Activated T-cell treated with anti-CD3 and anti-CD28 coated beads, Interleukin-2, amount 50 U/mL, for 24 hours (primary cell): ENCODE data around the gene ADRB1.

Source experiments
- DNase-seq: peaks from one replicate; pipeline ENCODE4 v3.0.0-alpha.2; 2020
- H3K27ac Mint-ChIP-seq: 2 replicates; pipeline ENCODE4 v1.8.0; 2020; ENCODE audit warnings: mild to moderate bottlenecking, mixed read lengths
- H3K27me3 Mint-ChIP-seq: 2 replicates; pipeline ENCODE4 v1.8.0; 2020; ENCODE audit warnings: mixed read lengths
- H3K36me3 Mint-ChIP-seq: 2 replicates; pipeline ENCODE4 v1.8.0; 2020; ENCODE audit warnings: low read depth, mixed read lengths
- H3K4me1 Mint-ChIP-seq: 2 replicates; pipeline ENCODE4 v1.8.0; 2020; ENCODE audit warnings: low read depth, mixed read lengths
- H3K4me3 Mint-ChIP-seq: 2 replicates; pipeline ENCODE4 v1.8.0; 2020; ENCODE audit warnings: mild to moderate bottlenecking, moderate library complexity, mixed read lengths
- H3K9me3 Mint-ChIP-seq: 2 replicates; pipeline ENCODE4 v1.8.0; 2020; ENCODE audit warnings: mixed read lengths

Gene ADRB1

GRCh38 chr10:114043532-114044246 lies at the start of gene ADRB1:
ADRB1 (plus strand) TSS chr10:114043866; CDS start chr10:114044133, 267 bp downstream.
- Mint-ChIP-seq H3K27me3 (peaks cover 77% of the 10 kb centered on the region), H3K27ac (no peak within 1 kb of the TSS), H3K4me3 (peak within 1 kb of the TSS; percentile 65), H3K4me1 (peaks cover 19% of the 10 kb centered on the region), H3K36me3 (no peaks in the 10 kb centered on the region), H3K9me3 (no peaks in the 10 kb centered on the region)
- DNase-seq, result peak; percentile 45

- no peak for DNase-seq
Observed at GRCh38 chr10:113995201-113995600, 48.5 kb upstream of the ADRB1 start.

GRCh38 chr10:113997428-113997827 lies 46.2 kb upstream of the ADRB1 start:
- no peak overlapping the region for H3K4me3 Mint-ChIP-seq
- H3K4me1 Mint-ChIP-seq, result peaks cover 8% of the 10 kb centered on the region
- no peaks in the 10 kb centered on the region for H3K9me3 Mint-ChIP-seq
- H3K27ac Mint-ChIP-seq, result no peak overlapping the region
- H3K36me3 Mint-ChIP-seq, result no peaks in the 10 kb centered on the region
- no peak for DNase-seq
- peaks cover 45% of the 10 kb centered on the region for H3K27me3 Mint-ChIP-seq

More at GRCh38 chr10:113995201-113995600, 48.5 kb upstream of the ADRB1 start:
- H3K36me3 Mint-ChIP-seq, result no peaks in the 10 kb centered on the region
- H3K27me3 Mint-ChIP-seq, result peaks cover 65% of the 10 kb centered on the region
- no peak overlapping the region for H3K4me3 Mint-ChIP-seq
- H3K4me1 Mint-ChIP-seq, result peaks cover 14% of the 10 kb centered on the region
- H3K27ac Mint-ChIP-seq, result no peak overlapping the region
- H3K9me3 Mint-ChIP-seq, result no peaks in the 10 kb centered on the region

- DNase-seq, result no peak
- Mint-ChIP-seq H3K27me3 (peaks cover 36% of the 10 kb centered on the region), H3K36me3 (no peaks in the 10 kb centered on the region), H3K4me3 (no peak overlapping the region), H3K27ac (no peak overlapping the region), H3K9me3 (no peaks in the 10 kb centered on the region), H3K4me1 (peaks cover 8% of the 10 kb centered on the region)
Observed at GRCh38 chr10:113999531-113999930, 44.1 kb upstream of the ADRB1 start.

- no peak overlapping the region for H3K4me3 Mint-ChIP-seq
- H3K27ac Mint-ChIP-seq, result no peak overlapping the region
- H3K27me3 Mint-ChIP-seq, result peaks cover 27% of the 10 kb centered on the region
Observed at GRCh38 chr10:114000457-114001010, 43.1 kb upstream of the ADRB1 start.

GRCh38 chr10:114002422-114002821 lies 41.2 kb upstream of the ADRB1 start:
- H3K27me3 Mint-ChIP-seq, result peaks cover 12% of the 10 kb centered on the region
- no peak for DNase-seq
- H3K36me3 Mint-ChIP-seq, result no peaks in the 10 kb centered on the region
- no peak overlapping the region for H3K4me3 Mint-ChIP-seq
- H3K27ac Mint-ChIP-seq, result no peak overlapping the region
- H3K4me1 Mint-ChIP-seq, result peaks cover 8% of the 10 kb centered on the region
- no peaks in the 10 kb centered on the region for H3K9me3 Mint-ChIP-seq

More at GRCh38 chr10:114000457-114001010, 43.1 kb upstream of the ADRB1 start:
- Mint-ChIP-seq H3K4me1 (peaks cover 8% of the 10 kb centered on the region), H3K9me3 (no peaks in the 10 kb centered on the region), H3K36me3 (no peaks in the 10 kb centered on the region)
- DNase-seq, result no peak

- no peak for DNase-seq
- Mint-ChIP-seq H3K4me3 (no peak overlapping the region), H3K27ac (no peak overlapping the region), H3K9me3 (no peaks in the 10 kb centered on the region), H3K36me3 (no peaks in the 10 kb centered on the region), H3K27me3 (peaks cover 12% of the 10 kb centered on the region), H3K4me1 (peaks cover 8% of the 10 kb centered on the region)
Observed at GRCh38 chr10:114003161-114003941, 40.3 kb upstream of the ADRB1 start.

- H3K4me3 Mint-ChIP-seq, result no peak overlapping the region
- peaks cover 15% of the 10 kb centered on the region for H3K27me3 Mint-ChIP-seq
- H3K4me1 Mint-ChIP-seq, result no peaks in the 10 kb centered on the region
- H3K9me3 Mint-ChIP-seq, result no peaks in the 10 kb centered on the region
- H3K36me3 Mint-ChIP-seq, result no peaks in the 10 kb centered on the region
- H3K27ac Mint-ChIP-seq, result no peak overlapping the region
- DNase-seq, result no peak
Observed at GRCh38 chr10:114009281-114009996, 34.2 kb upstream of the ADRB1 start.

- Mint-ChIP-seq H3K27ac (no peak overlapping the region), H3K4me1 (no peaks in the 10 kb centered on the region), H3K9me3 (no peaks in the 10 kb centered on the region), H3K36me3 (no peaks in the 10 kb centered on the region), H3K27me3 (peaks cover 15% of the 10 kb centered on the region), H3K4me3 (no peak overlapping the region)
- no peak for DNase-seq
Observed at GRCh38 chr10:114010316-114010715, 33.4 kb upstream of the ADRB1 start.

- Mint-ChIP-seq H3K4me3 (no peak overlapping the region), H3K9me3 (peaks cover 5% of the 10 kb centered on the region), H3K27ac (no peak overlapping the region), H3K36me3 (no peaks in the 10 kb centered on the region), H3K27me3 (peaks cover 15% of the 10 kb centered on the region), H3K4me1 (no peaks in the 10 kb centered on the region)
- DNase-seq, result no peak
Observed at GRCh38 chr10:114012650-114013049, 31.0 kb upstream of the ADRB1 start.

GRCh38 chr10:114015708-114016107 lies 28.0 kb upstream of the ADRB1 start:
- Mint-ChIP-seq H3K36me3 (no peaks in the 10 kb centered on the region), H3K9me3 (peaks cover 5% of the 10 kb centered on the region), H3K27me3 (peaks cover 15% of the 10 kb centered on the region), H3K4me1 (no peaks in the 10 kb centered on the region), H3K4me3 (no peak overlapping the region), H3K27ac (no peak overlapping the region)
- no peak for DNase-seq

GRCh38 chr10:114017271-114017670 lies 26.4 kb upstream of the ADRB1 start:
- no peak overlapping the region for H3K4me3 Mint-ChIP-seq
- peaks cover 5% of the 10 kb centered on the region for H3K9me3 Mint-ChIP-seq
- H3K4me1 Mint-ChIP-seq, result no peaks in the 10 kb centered on the region
- no peaks in the 10 kb centered on the region for H3K36me3 Mint-ChIP-seq
- no peak for DNase-seq
- peaks cover 17% of the 10 kb centered on the region for H3K27me3 Mint-ChIP-seq
- H3K27ac Mint-ChIP-seq, result no peak overlapping the region

GRCh38 chr10:114017873-114018272 lies 25.8 kb upstream of the ADRB1 start:
- H3K9me3 Mint-ChIP-seq, result peaks cover 5% of the 10 kb centered on the region
- H3K36me3 Mint-ChIP-seq, result no peaks in the 10 kb centered on the region
- H3K27ac Mint-ChIP-seq, result no peak overlapping the region
- DNase-seq, result no peak
- H3K27me3 Mint-ChIP-seq, result peaks cover 15% of the 10 kb centered on the region
- H3K4me3 Mint-ChIP-seq, result no peak overlapping the region
- H3K4me1 Mint-ChIP-seq, result no peaks in the 10 kb centered on the region

- no peak for DNase-seq
- Mint-ChIP-seq H3K9me3 (peaks cover 5% of the 10 kb centered on the region), H3K27me3 (peaks cover 5% of the 10 kb centered on the region), H3K27ac (no peak overlapping the region), H3K4me3 (no peak overlapping the region), H3K4me1 (no peaks in the 10 kb centered on the region), H3K36me3 (no peaks in the 10 kb centered on the region)
Observed at GRCh38 chr10:114019226-114019625, 24.4 kb upstream of the ADRB1 start.
